Dendritic cell treated with granulocyte-macrophage colony-stimulating factor and Interleukin-4, amounts not matched to agents 40 ng/mL and 50 ng/mL, for 4 days (primary cell): Measurements from ENCODE around the gene COMMD3.

Source experiments
- H3K27ac Mint-ChIP-seq: one replicate; pipeline ENCODE4 v1.8.0; 2022; ENCODE audit warnings: mild to moderate bottlenecking, mixed read lengths
- H3K27me3 Mint-ChIP-seq: one replicate; pipeline ENCODE4 v1.8.0; 2022; ENCODE audit warnings: mild to moderate bottlenecking, mixed read lengths
- H3K36me3 Mint-ChIP-seq: one replicate; pipeline ENCODE4 v1.8.0; 2022; ENCODE audit warnings: low read depth, mixed read lengths
- H3K4me1 Mint-ChIP-seq: one replicate; pipeline ENCODE4 v1.8.0; 2022; ENCODE audit warnings: low read depth, mixed read lengths
- H3K4me3 Mint-ChIP-seq: one replicate; pipeline ENCODE4 v1.8.0; 2022; ENCODE audit warnings: mild to moderate bottlenecking, moderate library complexity, mixed read lengths
- H3K9me3 Mint-ChIP-seq: one replicate; pipeline ENCODE4 v1.8.0; 2022; ENCODE audit warnings: mixed read lengths
- intact Hi-C: fragments of 100-400 bp; cut with micrococcal nuclease; formaldehyde crosslinking; loops from one replicate; pipeline ENCODE4 v1.15.0; 2022

COMMD3 gene

GRCh38 chr10:22310928-22311327 is 5.3 kb upstream of the COMMD3 start:
- no peak overlapping the region for H3K27ac Mint-ChIP-seq

DNA sequence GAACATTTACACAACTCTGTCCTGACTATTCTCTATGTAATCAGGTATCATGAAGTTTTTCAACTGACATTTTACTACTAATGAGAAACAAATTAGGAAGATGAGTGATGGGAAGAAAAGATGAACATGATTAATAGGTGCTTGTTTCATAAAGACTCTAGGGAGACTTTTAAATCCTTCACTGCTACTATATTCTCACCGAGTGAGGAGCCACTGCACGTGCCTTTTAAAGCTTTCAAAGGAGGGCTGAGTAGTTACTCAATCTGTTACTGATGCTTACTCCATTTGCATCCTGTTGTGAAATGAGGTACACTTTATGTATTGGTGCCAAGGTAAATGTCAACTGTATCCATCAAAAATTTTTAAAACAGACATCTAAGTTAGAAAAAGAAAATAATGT is 1.3 kb upstream of the COMMD3 start:
- H3K9me3 Mint-ChIP-seq, result no peaks in the 10 kb centered on the region
- peaks cover 3% of the 10 kb centered on the region for H3K4me1 Mint-ChIP-seq
- intact Hi-C loops, result loop anchor here (5.0 kb wide), 2 partner anchors 122 to 313 kb away; partner anchors contain the start of gene DNAJC1
- H3K4me3 Mint-ChIP-seq, result peak overlapping the region; percentile 94
- no peak overlapping the region for H3K27ac Mint-ChIP-seq
- H3K27me3 Mint-ChIP-seq, result no peaks in the 10 kb centered on the region
- peaks cover 13% of the 10 kb centered on the region for H3K36me3 Mint-ChIP-seq

More at GRCh38 chr10:22310928-22311327, 5.3 kb upstream of the COMMD3 start:
- intact Hi-C loops, result no loop called here
- Mint-ChIP-seq H3K9me3 (no peaks in the 10 kb centered on the region), H3K4me1 (no peaks in the 10 kb centered on the region), H3K36me3 (peaks cover 6% of the 10 kb centered on the region), H3K27me3 (no peaks in the 10 kb centered on the region), H3K4me3 (no peak overlapping the region)

DNA sequence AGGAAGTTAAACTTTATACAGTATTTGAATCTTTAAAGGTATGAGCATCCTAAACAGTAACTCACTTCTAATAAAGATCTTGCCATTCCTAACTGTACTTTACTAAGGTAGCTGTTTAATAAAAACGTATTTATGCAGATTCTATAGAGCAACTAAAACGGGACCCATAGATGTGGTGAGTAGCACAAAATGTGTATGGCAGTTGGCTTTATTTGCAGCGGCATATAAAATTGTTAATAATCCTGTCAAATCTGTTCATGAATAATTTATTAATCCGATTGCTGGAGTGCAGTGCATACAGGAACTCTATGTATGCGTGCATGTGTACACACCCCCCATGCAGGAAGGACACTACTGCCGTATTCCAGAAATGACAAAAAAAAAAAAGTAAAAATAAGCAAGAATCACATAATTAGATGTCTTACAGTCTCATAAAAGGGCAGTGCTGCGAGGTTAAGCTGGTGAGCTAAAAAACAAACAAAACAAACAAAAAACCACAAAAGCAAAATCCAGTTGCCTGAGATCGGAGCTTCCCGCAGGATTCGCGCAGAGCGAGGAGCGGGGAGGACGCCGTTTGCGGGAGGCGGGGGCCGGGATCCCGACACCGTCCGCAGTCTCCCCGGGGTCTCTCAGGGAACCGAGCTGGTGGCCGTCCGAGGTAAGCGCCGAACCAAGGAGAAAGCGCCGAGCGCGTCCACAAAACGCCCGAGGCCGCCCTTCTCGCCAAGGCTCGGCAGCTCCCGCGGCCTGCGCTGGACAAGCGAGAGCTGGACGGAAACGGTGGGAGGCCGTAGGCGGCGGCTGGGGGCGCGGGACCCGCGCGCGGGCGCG is 518 bp upstream of the COMMD3 start:
- Mint-ChIP-seq H3K4me3 (peak overlapping the region; percentile 94), H3K27ac (peak overlapping the region; percentile 95), H3K27me3 (no peaks in the 10 kb centered on the region), H3K36me3 (peaks cover 13% of the 10 kb centered on the region), H3K9me3 (no peaks in the 10 kb centered on the region), H3K4me1 (peaks cover 6% of the 10 kb centered on the region)
- intact Hi-C loops, result loop anchor here (2.0 to 5.0 kb wide), 3 partner anchors 63 to 313 kb away; partner anchors contain the start of gene DNAJC1

GRCh38 chr10:22317076-22317370 is 835 bp downstream of the COMMD3 start:
- Mint-ChIP-seq H3K27me3 (peaks cover 2% of the 10 kb centered on the region), H3K4me3 (peak overlapping the region; percentile 84), H3K27ac (peak overlapping the region; percentile 95), H3K9me3 (no peaks in the 10 kb centered on the region), H3K36me3 (peaks cover 17% of the 10 kb centered on the region), H3K4me1 (peaks cover 7% of the 10 kb centered on the region)
- intact Hi-C loops, result loop anchor here (2.0 to 5.0 kb wide), 3 partner anchors 64 to 315 kb away; partner anchors contain the start of gene DNAJC1

GRCh38 chr10:22317771-22318565 is 1.8 kb downstream of the COMMD3 start:
- Mint-ChIP-seq H3K27me3 (peaks cover 11% of the 10 kb centered on the region), H3K4me3 (no peak overlapping the region), H3K36me3 (peaks cover 21% of the 10 kb centered on the region), H3K27ac (no peak overlapping the region), H3K9me3 (no peaks in the 10 kb centered on the region), H3K4me1 (peaks cover 15% of the 10 kb centered on the region)
- intact Hi-C loops, result loop anchor here (2.0 to 5.0 kb wide), 3 partner anchors 65 to 316 kb away; partner anchors contain the start of gene DNAJC1

- intact Hi-C loops, result loop anchor here (5.0 kb wide), 2 partner anchors 119 to 316 kb away; partner anchors contain the start of gene DNAJC1
- Mint-ChIP-seq H3K36me3 (peaks cover 21% of the 10 kb centered on the region), H3K27ac (no peak overlapping the region), H3K4me3 (no peak overlapping the region), H3K9me3 (no peaks in the 10 kb centered on the region), H3K27me3 (peaks cover 19% of the 10 kb centered on the region), H3K4me1 (peaks cover 15% of the 10 kb centered on the region)
Observed at GRCh38 chr10:22318772-22319171, 2.6 kb downstream of the COMMD3 start.

DNA sequence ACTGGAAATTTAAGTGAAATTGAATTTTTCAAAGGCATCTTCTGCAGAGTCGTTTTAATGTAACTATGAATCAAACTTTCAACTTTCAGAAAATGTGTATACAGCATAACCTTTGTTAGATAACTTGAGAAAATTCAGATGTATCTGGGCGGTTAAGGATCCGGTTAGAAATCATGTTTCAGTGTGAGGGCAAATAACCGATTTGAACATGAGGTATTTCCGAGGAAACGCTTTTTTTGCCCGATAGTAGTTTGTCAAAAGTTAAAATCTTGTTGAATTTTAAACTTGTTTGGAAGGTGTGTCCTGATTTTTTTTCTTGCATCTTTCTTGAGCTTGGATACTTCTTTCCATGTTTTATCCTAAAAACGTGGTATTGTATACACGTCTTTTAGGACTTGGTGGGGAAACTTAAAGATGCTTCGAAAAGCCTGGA is 3.4 kb downstream of the COMMD3 start:
- H3K9me3 Mint-ChIP-seq, result no peaks in the 10 kb centered on the region
- H3K4me3 Mint-ChIP-seq, result peak overlapping the region; percentile 80
- peaks cover 21% of the 10 kb centered on the region for H3K36me3 Mint-ChIP-seq
- H3K27me3 Mint-ChIP-seq, result peaks cover 27% of the 10 kb centered on the region
- intact Hi-C loops, result loop anchor here (5.0 kb wide), 2 partner anchors 118 to 317 kb away; partner anchors contain the start of gene DNAJC1
- H3K27ac Mint-ChIP-seq, result peak overlapping the region; percentile 88
- H3K4me1 Mint-ChIP-seq, result peaks cover 21% of the 10 kb centered on the region

- Mint-ChIP-seq H3K27ac (peak overlapping the region; percentile 88), H3K4me3 (peak overlapping the region; percentile 80), H3K36me3 (peaks cover 21% of the 10 kb centered on the region), H3K4me1 (peaks cover 26% of the 10 kb centered on the region), H3K9me3 (no peaks in the 10 kb centered on the region), H3K27me3 (peaks cover 31% of the 10 kb centered on the region)
- intact Hi-C loops, result loop anchor here (2.0 to 10.0 kb wide), 4 partner anchors 91 to 795 kb away; partner anchors contain the start of genes DNAJC1 and SKIDA1
Observed at GRCh38 chr10:22319980-22320558, 3.9 kb downstream of the COMMD3 start.

DNA sequence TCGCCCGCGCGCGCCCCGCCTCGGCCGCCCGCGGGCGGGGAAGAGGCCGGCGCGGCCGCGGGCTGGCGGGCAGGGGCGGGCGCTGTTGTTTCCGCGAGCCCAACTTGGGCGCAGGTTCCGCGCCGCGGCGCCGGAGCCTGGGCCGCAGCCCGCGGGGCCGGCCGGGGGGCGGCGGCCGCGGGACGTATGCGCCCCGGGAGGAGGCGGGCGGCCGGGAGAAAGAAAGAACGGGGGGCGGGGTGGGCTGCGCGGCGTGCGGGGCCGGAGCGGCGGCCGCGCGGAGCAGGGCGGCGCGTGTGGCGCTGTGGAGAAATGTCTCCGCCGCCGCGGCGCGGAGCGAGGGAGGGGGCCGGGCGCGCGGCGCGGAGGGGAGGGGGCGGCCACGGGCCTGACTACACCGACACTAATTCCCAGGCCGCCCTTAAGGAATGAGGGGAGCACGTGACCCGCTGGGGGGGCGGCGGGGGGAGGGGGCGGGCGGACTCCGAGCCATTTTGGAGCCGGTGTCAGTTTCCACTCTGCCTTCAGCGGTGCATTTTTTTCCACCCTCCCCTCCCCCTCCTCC is 4.5 kb downstream of the COMMD3 start, which contains the start of gene BMI1:
Gene BMI1 (plus strand): TSS at position 509 of the 565 bp plus-strand sequence. CDS start 5,351 bp downstream, outside the sequence.
- Mint-ChIP-seq H3K27me3 (peaks cover 31% of the 10 kb centered on the region), H3K27ac (peak within 1 kb of the TSS; percentile 91), H3K9me3 (no peaks in the 10 kb centered on the region), H3K36me3 (peaks cover 18% of the 10 kb centered on the region), H3K4me3 (peak within 1 kb of the TSS; percentile 91), H3K4me1 (peaks cover 27% of the 10 kb centered on the region)
- intact Hi-C loops, result loop anchor here (2.0 to 10.0 kb wide), 2 partner anchors 92 to 796 kb away; partner anchors contain the start of gene SKIDA1

DNA sequence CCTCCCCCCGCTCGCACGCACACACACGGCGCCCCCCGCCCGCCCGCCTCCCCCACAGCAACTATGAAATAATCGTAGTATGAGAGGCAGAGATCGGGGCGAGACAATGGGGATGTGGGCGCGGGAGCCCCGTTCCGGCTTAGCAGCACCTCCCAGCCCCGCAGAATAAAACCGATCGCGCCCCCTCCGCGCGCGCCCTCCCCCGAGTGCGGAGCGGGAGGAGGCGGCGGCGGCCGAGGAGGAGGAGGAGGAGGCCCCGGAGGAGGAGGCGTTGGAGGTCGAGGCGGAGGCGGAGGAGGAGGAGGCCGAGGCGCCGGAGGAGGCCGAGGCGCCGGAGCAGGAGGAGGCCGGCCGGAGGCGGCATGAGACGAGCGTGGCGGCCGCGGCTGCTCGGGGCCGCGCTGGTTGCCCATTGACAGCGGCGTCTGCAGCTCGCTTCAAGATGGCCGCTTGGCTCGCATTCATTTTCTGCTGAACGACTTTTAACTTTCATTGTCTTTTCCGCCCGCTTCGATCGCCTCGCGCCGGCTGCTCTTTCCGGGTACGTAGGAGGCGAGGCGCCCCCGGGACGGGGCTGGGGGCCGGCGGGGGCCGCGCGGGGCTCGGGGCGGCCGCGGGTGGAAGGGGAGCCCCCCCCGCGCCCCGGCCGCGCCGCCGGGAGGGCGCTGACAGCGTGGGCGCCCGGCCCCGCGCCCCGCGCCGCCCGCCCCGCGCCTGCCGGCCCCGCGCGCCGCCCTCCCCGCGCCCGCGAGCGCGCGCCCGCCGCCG is 5.2 kb downstream of the COMMD3 start:
- Mint-ChIP-seq H3K9me3 (no peaks in the 10 kb centered on the region), H3K36me3 (peaks cover 16% of the 10 kb centered on the region), H3K27ac (peak overlapping the region; percentile 91), H3K4me1 (peaks cover 27% of the 10 kb centered on the region), H3K27me3 (peaks cover 37% of the 10 kb centered on the region), H3K4me3 (peak overlapping the region; percentile 86)
- intact Hi-C loops, result loop anchor here (2.0 to 10.0 kb wide), 2 partner anchors 93 to 797 kb away; partner anchors contain the start of gene SKIDA1

- H3K27me3 Mint-ChIP-seq, result peaks cover 40% of the 10 kb centered on the region
- no peaks in the 10 kb centered on the region for H3K9me3 Mint-ChIP-seq
- peak overlapping the region; percentile 91 for H3K4me3 Mint-ChIP-seq
- peaks cover 18% of the 10 kb centered on the region for H3K36me3 Mint-ChIP-seq
- peaks cover 27% of the 10 kb centered on the region for H3K4me1 Mint-ChIP-seq
- intact Hi-C loops, result loop anchor here (2.0 to 10.0 kb wide), 3 partner anchors 19 to 797 kb away; partner anchors contain the start of gene SKIDA1
- peak overlapping the region; percentile 91 for H3K27ac Mint-ChIP-seq
Observed at GRCh38 chr10:22321924-22322640, 5.9 kb downstream of the COMMD3 start.

GRCh38 chr10:22322641-22323160 is 6.5 kb downstream of the COMMD3 start:
- H3K27ac Mint-ChIP-seq, result peak overlapping the region; percentile 91
- H3K4me1 Mint-ChIP-seq, result peaks cover 27% of the 10 kb centered on the region

More at GRCh38 chr10:22322641-22323160, 6.5 kb downstream of the COMMD3 start:
- no peaks in the 10 kb centered on the region for H3K9me3 Mint-ChIP-seq
- intact Hi-C loops, result loop anchor here (2.0 to 10.0 kb wide), 2 partner anchors 18 to 798 kb away; partner anchors contain the start of gene SKIDA1
- H3K4me3 Mint-ChIP-seq, result peak overlapping the region; percentile 91
- H3K27me3 Mint-ChIP-seq, result peaks cover 40% of the 10 kb centered on the region
- H3K36me3 Mint-ChIP-seq, result peaks cover 23% of the 10 kb centered on the region
